ENCODE data around the gene USH2A. TPM values are rescaled to one million over a fixed set of nuclear protein-coding genes. Genes with fewer than 3 reads are reported as not detected.

Gene USH2A
- total RNA-seq, 1 donor from 2014 or later, result 0.04 TPM

- Mint-ChIP-seq H3K36me3 (no peaks in the 10 kb centered on the region), H3K27me3 (ENCODE audit: insufficient read depth, low read depth) (peaks cover 2% of the 10 kb centered on the region), H3K27ac (no peak overlapping the region), H3K4me3 (no peak overlapping the region), H3K9me3 (no peaks in the 10 kb centered on the region), H3K4me1 (peaks cover 2% of the 10 kb centered on the region)
- Histone ChIP-seq H3K27me3 (no peaks in the 10 kb centered on the region), H4K20me1 (ENCODE audit: low read depth) (no peaks in the 10 kb centered on the region), H3K9ac (no peak overlapping the region), H3K27ac (no peak overlapping the region), H3K9me3 (ENCODE audit: low read depth) (peaks cover 2% of the 10 kb centered on the region), H2AFZ (replicated peaks) (no peak overlapping the region), H3K4me2 (no peak overlapping the region), H3F3A (ENCODE audit: low read depth) (no peaks in the 10 kb centered on the region), H3K79me2 (ENCODE audit: low read depth) (no peaks in the 10 kb centered on the region), H3K4me3 (no peak overlapping the region), H3K36me3 (no peaks in the 10 kb centered on the region), H3K4me1 (no peaks in the 10 kb centered on the region)
- TF ChIP-seq EZH2 (IDR thresholded peaks at IDR 0.05) (no peak), EZH2phosphoT487 (IDR thresholded peaks at IDR 0.05) (no peak)
- TF ChIP-seq, protein P1, sequence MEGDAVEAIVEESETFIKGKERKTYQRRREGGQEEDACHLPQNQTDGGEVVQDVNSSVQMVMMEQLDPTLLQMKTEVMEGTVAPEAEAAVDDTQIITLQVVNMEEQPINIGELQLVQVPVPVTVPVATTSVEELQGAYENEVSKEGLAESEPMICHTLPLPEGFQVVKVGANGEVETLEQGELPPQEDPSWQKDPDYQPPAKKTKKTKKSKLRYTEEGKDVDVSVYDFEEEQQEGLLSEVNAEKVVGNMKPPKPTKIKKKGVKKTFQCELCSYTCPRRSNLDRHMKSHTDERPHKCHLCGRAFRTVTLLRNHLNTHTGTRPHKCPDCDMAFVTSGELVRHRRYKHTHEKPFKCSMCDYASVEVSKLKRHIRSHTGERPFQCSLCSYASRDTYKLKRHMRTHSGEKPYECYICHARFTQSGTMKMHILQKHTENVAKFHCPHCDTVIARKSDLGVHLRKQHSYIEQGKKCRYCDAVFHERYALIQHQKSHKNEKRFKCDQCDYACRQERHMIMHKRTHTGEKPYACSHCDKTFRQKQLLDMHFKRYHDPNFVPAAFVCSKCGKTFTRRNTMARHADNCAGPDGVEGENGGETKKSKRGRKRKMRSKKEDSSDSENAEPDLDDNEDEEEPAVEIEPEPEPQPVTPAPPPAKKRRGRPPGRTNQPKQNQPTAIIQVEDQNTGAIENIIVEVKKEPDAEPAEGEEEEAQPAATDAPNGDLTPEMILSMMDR (IDR thresholded peaks at IDR 0.05), result no peak
- DNase-seq (ENCODE audit: low spot score), result no peak
These were observed 97.9 kb downstream of the USH2A start for GRCh38 chr1:216325336-216325735.

GRCh38 chr1:216323344-216323743 lies 99.9 kb downstream of the USH2A start:
- no peaks in the 10 kb centered on the region for H4K20me1 ChIP-seq (ENCODE audit: low read depth)
- peaks cover 2% of the 10 kb centered on the region for H3K4me1 Mint-ChIP-seq
- H3K4me3 Mint-ChIP-seq, result no peak overlapping the region
- H3K79me2 ChIP-seq (ENCODE audit: low read depth), result no peaks in the 10 kb centered on the region
- H3F3A ChIP-seq (ENCODE audit: low read depth), result no peaks in the 10 kb centered on the region
- H3K4me2 ChIP-seq, result no peak overlapping the region
- H3K9ac ChIP-seq, result no peak overlapping the region
- H3K27ac Mint-ChIP-seq, result no peak overlapping the region
- H3K27me3 Mint-ChIP-seq (ENCODE audit: insufficient read depth, low read depth), result peaks cover 2% of the 10 kb centered on the region
- TF ChIP-seq EZH2phosphoT487 (IDR thresholded peaks at IDR 0.05) (no peak), EZH2 (IDR thresholded peaks at IDR 0.05) (no peak)
- TF ChIP-seq, protein P1 (IDR thresholded peaks at IDR 0.05), result no peak
- DNase-seq (ENCODE audit: low spot score), result no peak
- H3K4me3 ChIP-seq, result no peak overlapping the region
- peaks cover 8% of the 10 kb centered on the region for H3K9me3 ChIP-seq (ENCODE audit: low read depth)
- H3K27me3 ChIP-seq, result no peaks in the 10 kb centered on the region
- peaks cover 3% of the 10 kb centered on the region for H3K36me3 Mint-ChIP-seq
- H3K9me3 Mint-ChIP-seq, result peaks cover 2% of the 10 kb centered on the region
- H3K4me1 ChIP-seq, result no peaks in the 10 kb centered on the region
- no peaks in the 10 kb centered on the region for H3K36me3 ChIP-seq
- H2AFZ ChIP-seq (replicated peaks), result no peak overlapping the region
- H3K27ac ChIP-seq, result no peak overlapping the region

DNA sequence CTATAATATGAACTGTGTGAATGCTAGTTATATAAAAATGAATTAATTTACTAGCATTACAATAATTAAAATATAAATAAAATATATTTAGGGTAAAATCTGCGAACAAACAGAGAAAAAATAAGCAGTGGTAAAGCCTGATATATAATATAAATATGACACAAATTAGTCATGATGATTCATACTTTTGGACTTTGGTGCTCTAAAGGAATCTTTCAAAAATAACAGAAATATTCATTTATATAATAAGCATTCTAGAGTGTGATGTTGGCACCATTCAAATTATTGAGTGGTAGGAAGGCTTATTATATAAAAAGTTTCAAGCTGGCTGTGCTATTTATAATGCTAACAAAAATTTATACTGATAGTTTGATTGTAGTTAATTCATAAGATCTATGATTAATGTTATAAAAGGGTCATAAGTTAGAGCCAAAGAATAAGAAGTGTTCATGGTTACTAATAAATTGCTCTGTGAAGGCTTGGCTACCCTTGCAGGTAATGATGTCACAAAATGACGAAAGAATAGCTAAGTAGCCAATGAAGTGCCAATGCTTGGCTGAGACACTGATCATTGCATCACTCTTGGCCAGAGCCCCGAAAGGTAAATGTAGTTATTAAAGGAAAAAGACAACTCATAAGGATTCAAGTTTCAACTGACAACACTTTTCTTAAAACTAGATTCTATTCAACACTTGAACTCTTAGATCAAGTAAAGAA lies 108.7 kb downstream of the USH2A start:
- H3K27me3 Mint-ChIP-seq (ENCODE audit: insufficient read depth, low read depth), result no peaks in the 10 kb centered on the region
- no peaks in the 10 kb centered on the region for H3F3A ChIP-seq (ENCODE audit: low read depth)
- H3K27ac Mint-ChIP-seq, result no peak overlapping the region
- peaks cover 7% of the 10 kb centered on the region for H3K9me3 Mint-ChIP-seq
- H3K4me3 Mint-ChIP-seq, result no peak overlapping the region
- no peaks in the 10 kb centered on the region for H3K4me1 Mint-ChIP-seq
- no peak overlapping the region for H3K4me2 ChIP-seq
- H2AFZ ChIP-seq (replicated peaks), result no peak overlapping the region
- H3K36me3 Mint-ChIP-seq, result peaks cover 1% of the 10 kb centered on the region
- no peak overlapping the region for H3K4me3 ChIP-seq
- H3K79me2 ChIP-seq (ENCODE audit: low read depth), result no peaks in the 10 kb centered on the region
- no peaks in the 10 kb centered on the region for H3K27me3 ChIP-seq
- H3K9ac ChIP-seq, result no peak overlapping the region
- DNase-seq (ENCODE audit: low spot score), result no peak
- no peaks in the 10 kb centered on the region for H4K20me1 ChIP-seq (ENCODE audit: low read depth)
- no peaks in the 10 kb centered on the region for H3K9me3 ChIP-seq (ENCODE audit: low read depth)
- H3K27ac ChIP-seq, result no peak overlapping the region
- TF ChIP-seq EZH2phosphoT487 (IDR thresholded peaks at IDR 0.05) (no peak), EZH2 (IDR thresholded peaks at IDR 0.05) (no peak)
- TF ChIP-seq, protein P1 (IDR thresholded peaks at IDR 0.05), result no peak
- H3K4me1 ChIP-seq, result no peaks in the 10 kb centered on the region
- H3K36me3 ChIP-seq, result no peaks in the 10 kb centered on the region
